GM12892 (cell line): ENCODE results near the gene TUNAR.

Experiments used
- POLR2A ChIP-seq: IDR thresholded peaks from 2 replicates; pipeline ENCODE4 v1.6.1; 2011; ENCODE audit warnings: low read depth, low read length, control low read depth
- POLR2AphosphoS5 ChIP-seq: IDR thresholded peaks from 2 replicates; pipeline ENCODE4 v1.6.1; 2011; ENCODE audit warnings: low read depth, low read length, control low read depth
- TAF1 ChIP-seq: IDR thresholded peaks from 2 replicates; pipeline ENCODE4 v1.6.1; 2011; ENCODE audit warnings: low read depth, mild to moderate bottlenecking, control low read depth, low read length, borderline replicate concordance

DNA sequence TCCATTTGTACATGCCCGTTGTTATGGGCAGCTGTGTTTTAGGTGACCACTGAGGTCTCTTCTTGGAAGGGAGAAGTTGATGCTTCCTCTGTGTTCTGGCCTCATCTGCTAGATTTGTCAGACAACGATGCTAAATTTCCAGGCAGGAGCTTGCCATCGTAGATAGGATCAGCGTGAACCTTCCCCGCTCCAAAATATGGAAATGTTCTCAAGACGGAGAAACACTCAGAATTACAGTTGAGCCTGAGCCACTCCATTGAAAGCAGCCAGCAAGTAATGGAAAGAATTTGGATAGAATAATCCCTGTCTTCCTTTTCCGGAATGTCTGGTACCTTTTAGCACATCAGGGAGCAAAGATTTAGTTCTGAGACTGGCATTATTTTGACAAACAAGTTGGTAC lies 34.8 kb downstream of the TUNAR start:
- no peak for TF ChIP-seq POLR2A
- TF ChIP-seq POLR2AphosphoS5 = no peak
- no peak for TF ChIP-seq TAF1
